GM12878 (cell line): ENCODE results near the gene ARHGAP15. TPM values are rescaled to one million over a fixed set of nuclear protein-coding genes. Genes with fewer than 3 reads are reported as not detected.

Experiments
- BCL11A ChIP-seq: IDR thresholded peaks from 2 replicates; pipeline ENCODE4 v1.6.1; 2011; ENCODE audit warnings: low read depth, low read length
- CBX5 ChIP-seq: sonication (generic); IDR thresholded peaks from 2 replicates; pipeline ENCODE4 v1.6.1; 2016; ENCODE audit warnings: low read depth, moderate library complexity, mild to moderate bottlenecking, inconsistent platforms
- EGR1 ChIP-seq, 2 experiments: IDR thresholded peaks; 1 replicate in 1 of 2; 2 replicates in 1 of 2; pipeline ENCODE4 v1.6.1; 2011 to 2012; ENCODE audit warnings: low read depth in 2 of 2, low read length in 2 of 2, borderline replicate concordance in 1 of 2, mild to moderate bottlenecking in 1 of 2, moderate library complexity in 1 of 2
- FOXM1 ChIP-seq: IDR thresholded peaks from 2 replicates; pipeline ENCODE4 v1.6.1; 2012; ENCODE audit warnings: low read depth, mild to moderate bottlenecking, inconsistent platforms, low read length, moderate library complexity
- JUNB ChIP-seq: IDR thresholded peaks from 2 replicates; pipeline ENCODE4 v1.6.1; 2016; ENCODE audit warnings: antibody characterized with exemption, mild to moderate bottlenecking
- RBBP5 ChIP-seq: fragments of 200-600 bp; sonication (generic); conservative IDR thresholded peaks from 2 replicates; pipeline ENCODE4 v1.6.1; 2016
- RELA ChIP-seq: fragments of 450-650 bp; IDR thresholded peaks from 2 replicates; pipeline ENCODE4 v1.8.0; 2014; ENCODE audit warnings: borderline replicate concordance; ENCODE audit not compliant: partially characterized antibody
- SREBF1 ChIP-seq: IDR thresholded peaks from 2 replicates; pipeline ENCODE4 v1.6.1; 2012; ENCODE audit warnings: mild to moderate bottlenecking, low read length
- TAF1 ChIP-seq: IDR thresholded peaks from 2 replicates; pipeline ENCODE4 v1.6.1; 2011; ENCODE audit warnings: mild to moderate bottlenecking, low read depth, low read length, borderline replicate concordance
- ZNF217 ChIP-seq: fragments of 450-650 bp; IDR thresholded peaks from 2 replicates; pipeline ENCODE4 v1.6.1; 2017; ENCODE audit warnings: antibody characterized with exemption, mild to moderate bottlenecking
- polyA plus RNA-seq, 11 experiments: library from polyadenylated mRNA; depleted of rRNA in 4 of 11; unstranded in 6 of 11; stranded (reverse) in 5 of 11; fragments of >200 nt; fragmentation: Nextera tagmentation in 4 of 11; fragmentation: Illumina TruSeq in 1 of 11; extraction: Ambion mirVana in 4 of 11; extraction: Trizol in 1 of 11; gene quantifications; 1 replicate in 1 of 11; 2 replicates in 10 of 11; pipeline versions ENCODE4 v1.2.1 to v1.2.3, GENCODE V29; 2011 to 2016; ENCODE audit warnings: inconsistent platforms in 2 of 11, missing spikeins in 2 of 11, low read depth in 1 of 11
- total RNA-seq, 4 experiments: library from RNA; depleted of rRNA in 3 of 4; stranded (reverse); fragments of >200 nt in 3 of 4; fragmentation: Illumina TruSeq in 1 of 4; extraction: Trizol in 1 of 4; gene quantifications; 2 replicates each; pipeline versions ENCODE4 v1.2.1 to v1.2.3, GENCODE V29; 2013 to 2021
- TF ChIP-seq, protein P1 (sequence below): fragments of 450-650 bp; IDR thresholded peaks from 2 replicates; pipeline ENCODE4 v1.6.1; 2017; ENCODE audit warnings: mild to moderate bottlenecking, moderate library complexity
- TF ChIP-seq, protein P2 (sequence below): IDR thresholded peaks from 2 replicates; pipeline ENCODE4 v1.6.1; 2011; ENCODE audit warnings: low read depth, mild to moderate bottlenecking, low read length, moderate library complexity, borderline replicate concordance; ENCODE audit errors: extremely low read depth
- TF ChIP-seq, protein P3 (sequence below): fragments of 450-650 bp; IDR thresholded peaks from 2 replicates; pipeline ENCODE4 v1.6.1; 2017; ENCODE audit warnings: mild to moderate bottlenecking, moderate library complexity

The ARHGAP15 gene
- total and polyA plus RNA-seq, 10 of the 15 experiments (the other 5 are each of a cell fraction or from before 2014, with no cell fraction given) = 38.0 to 92.6 (median 66.7) TPM

DNA sequence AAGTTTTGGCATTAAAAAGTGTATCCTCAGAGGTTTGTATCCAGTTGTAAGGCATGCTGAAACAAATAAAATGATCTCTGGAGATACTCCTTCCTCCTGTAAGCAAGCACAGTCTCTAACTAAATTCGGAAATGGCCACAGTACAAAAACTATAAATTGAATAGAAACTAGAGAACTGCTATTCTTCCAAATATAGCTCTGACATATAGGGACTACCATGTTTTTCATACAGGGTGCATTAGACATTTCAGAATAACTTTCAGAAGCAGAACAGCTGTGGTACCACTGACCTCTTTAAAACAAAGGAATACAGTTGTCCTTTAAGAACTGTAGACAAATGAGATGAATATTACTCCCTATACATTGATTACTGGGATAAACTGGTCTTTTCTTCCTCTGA, 568.5 kb downstream of the ARHGAP15 start (continued):
- TF ChIP-seq RELA = no peak
- no peak for TF ChIP-seq ZNF217
- TF ChIP-seq FOXM1 = peak; percentile 26; the same call in 1 of the 2 replicates
- TF ChIP-seq CBX5 = no peak
- no peak for TF ChIP-seq BCL11A
- no peak for TF ChIP-seq TAF1
- TF ChIP-seq, protein P1, sequence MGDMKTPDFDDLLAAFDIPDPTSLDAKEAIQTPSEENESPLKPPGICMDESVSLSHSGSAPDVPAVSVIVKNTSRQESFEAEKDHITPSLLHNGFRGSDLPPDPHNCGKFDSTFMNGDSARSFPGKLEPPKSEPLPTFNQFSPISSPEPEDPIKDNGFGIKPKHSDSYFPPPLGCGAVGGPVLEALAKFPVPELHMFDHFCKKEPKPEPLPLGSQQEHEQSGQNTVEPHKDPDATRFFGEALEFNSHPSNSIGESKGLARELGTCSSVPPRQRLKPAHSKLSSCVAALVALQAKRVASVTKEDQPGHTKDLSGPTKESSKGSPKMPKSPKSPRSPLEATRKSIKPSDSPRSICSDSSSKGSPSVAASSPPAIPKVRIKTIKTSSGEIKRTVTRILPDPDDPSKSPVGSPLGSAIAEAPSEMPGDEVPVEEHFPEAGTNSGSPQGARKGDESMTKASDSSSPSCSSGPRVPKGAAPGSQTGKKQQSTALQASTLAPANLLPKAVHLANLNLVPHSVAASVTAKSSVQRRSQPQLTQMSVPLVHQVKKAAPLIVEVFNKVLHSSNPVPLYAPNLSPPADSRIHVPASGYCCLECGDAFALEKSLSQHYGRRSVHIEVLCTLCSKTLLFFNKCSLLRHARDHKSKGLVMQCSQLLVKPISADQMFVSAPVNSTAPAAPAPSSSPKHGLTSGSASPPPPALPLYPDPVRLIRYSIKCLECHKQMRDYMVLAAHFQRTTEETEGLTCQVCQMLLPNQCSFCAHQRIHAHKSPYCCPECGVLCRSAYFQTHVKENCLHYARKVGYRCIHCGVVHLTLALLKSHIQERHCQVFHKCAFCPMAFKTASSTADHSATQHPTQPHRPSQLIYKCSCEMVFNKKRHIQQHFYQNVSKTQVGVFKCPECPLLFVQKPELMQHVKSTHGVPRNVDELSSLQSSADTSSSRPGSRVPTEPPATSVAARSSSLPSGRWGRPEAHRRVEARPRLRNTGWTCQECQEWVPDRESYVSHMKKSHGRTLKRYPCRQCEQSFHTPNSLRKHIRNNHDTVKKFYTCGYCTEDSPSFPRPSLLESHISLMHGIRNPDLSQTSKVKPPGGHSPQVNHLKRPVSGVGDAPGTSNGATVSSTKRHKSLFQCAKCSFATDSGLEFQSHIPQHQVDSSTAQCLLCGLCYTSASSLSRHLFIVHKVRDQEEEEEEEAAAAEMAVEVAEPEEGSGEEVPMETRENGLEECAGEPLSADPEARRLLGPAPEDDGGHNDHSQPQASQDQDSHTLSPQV = no peak
- TF ChIP-seq, protein P2, sequence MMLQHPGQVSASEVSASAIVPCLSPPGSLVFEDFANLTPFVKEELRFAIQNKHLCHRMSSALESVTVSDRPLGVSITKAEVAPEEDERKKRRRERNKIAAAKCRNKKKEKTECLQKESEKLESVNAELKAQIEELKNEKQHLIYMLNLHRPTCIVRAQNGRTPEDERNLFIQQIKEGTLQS = no peak
- no peak for TF ChIP-seq SREBF1
- TF ChIP-seq RBBP5 = no peak
- no peak for TF ChIP-seq EGR1 (IDR thresholded peaks at IDR 0.05; ENCODE audit: borderline replicate concordance in 1 of 2, low read depth in 2 of 2, low read length in 2 of 2)
- TF ChIP-seq, protein P3, sequence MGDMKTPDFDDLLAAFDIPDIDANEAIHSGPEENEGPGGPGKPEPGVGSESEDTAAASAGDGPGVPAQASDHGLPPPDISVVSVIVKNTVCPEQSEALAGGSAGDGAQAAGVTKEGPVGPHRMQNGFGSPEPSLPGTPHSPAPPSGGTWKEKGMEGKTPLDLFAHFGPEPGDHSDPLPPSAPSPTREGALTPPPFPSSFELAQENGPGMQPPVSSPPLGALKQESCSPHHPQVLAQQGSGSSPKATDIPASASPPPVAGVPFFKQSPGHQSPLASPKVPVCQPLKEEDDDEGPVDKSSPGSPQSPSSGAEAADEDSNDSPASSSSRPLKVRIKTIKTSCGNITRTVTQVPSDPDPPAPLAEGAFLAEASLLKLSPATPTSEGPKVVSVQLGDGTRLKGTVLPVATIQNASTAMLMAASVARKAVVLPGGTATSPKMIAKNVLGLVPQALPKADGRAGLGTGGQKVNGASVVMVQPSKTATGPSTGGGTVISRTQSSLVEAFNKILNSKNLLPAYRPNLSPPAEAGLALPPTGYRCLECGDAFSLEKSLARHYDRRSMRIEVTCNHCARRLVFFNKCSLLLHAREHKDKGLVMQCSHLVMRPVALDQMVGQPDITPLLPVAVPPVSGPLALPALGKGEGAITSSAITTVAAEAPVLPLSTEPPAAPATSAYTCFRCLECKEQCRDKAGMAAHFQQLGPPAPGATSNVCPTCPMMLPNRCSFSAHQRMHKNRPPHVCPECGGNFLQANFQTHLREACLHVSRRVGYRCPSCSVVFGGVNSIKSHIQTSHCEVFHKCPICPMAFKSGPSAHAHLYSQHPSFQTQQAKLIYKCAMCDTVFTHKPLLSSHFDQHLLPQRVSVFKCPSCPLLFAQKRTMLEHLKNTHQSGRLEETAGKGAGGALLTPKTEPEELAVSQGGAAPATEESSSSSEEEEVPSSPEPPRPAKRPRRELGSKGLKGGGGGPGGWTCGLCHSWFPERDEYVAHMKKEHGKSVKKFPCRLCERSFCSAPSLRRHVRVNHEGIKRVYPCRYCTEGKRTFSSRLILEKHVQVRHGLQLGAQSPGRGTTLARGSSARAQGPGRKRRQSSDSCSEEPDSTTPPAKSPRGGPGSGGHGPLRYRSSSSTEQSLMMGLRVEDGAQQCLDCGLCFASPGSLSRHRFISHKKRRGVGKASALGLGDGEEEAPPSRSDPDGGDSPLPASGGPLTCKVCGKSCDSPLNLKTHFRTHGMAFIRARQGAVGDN = no peak
- peak; percentile 64 for TF ChIP-seq JUNB
